SK-N-SH treated with all-trans-retinoic acid at 6 μM for 48 hours (cell line): ENCODE data around the gene ZBTB8B.
"Not testable (repeated sequence)": the region's sequence is repeated elsewhere in the genome, so short reads cannot be mapped to it uniquely, and the experiment has no call there.

Source experiments
- ATAC-seq: fragments of 200-7000 bp; cut with Tn5 transposase; 3 replicates; pipeline ENCODE4 v1.9.1; 2020; ENCODE audit warnings: mild to moderate bottlenecking, moderate library complexity
- ARNTL ChIP-seq: fragments of 450-650 bp; formaldehyde crosslinking; IDR thresholded peaks from 2 replicates; pipeline ENCODE4 v1.5.0; 2020; ENCODE audit warnings: low read depth, mild to moderate bottlenecking, moderate library complexity, borderline replicate concordance
- BACH2 ChIP-seq: fragments of 250-450 bp; sonication (Bioruptor Pico); IDR thresholded peaks from 2 replicates; pipeline ENCODE4 v1.9.0; 2021; ENCODE audit warnings: mild to moderate bottlenecking, borderline replicate concordance
- ESRRG ChIP-seq: fragments of 250-450 bp; sonication (Bioruptor Pico); IDR thresholded peaks from 2 replicates; pipeline ENCODE4 v1.6.1; 2021; ENCODE audit warnings: mild to moderate bottlenecking
- GLIS3 ChIP-seq: fragments of 250-450 bp; sonication (Bioruptor Pico); IDR thresholded peaks from 2 replicates; pipeline ENCODE4 v1.5.0; 2020; ENCODE audit warnings: mild to moderate bottlenecking, moderate library complexity
- ISL1 ChIP-seq: fragments of 250-450 bp; sonication (Bioruptor Pico); IDR thresholded peaks from 2 replicates; pipeline ENCODE4 v2.1.2; 2022; ENCODE audit warnings: mild to moderate bottlenecking, moderate library complexity
- OSR1 ChIP-seq: fragments of 250-450 bp; sonication (Bioruptor Pico); IDR thresholded peaks from 2 replicates; pipeline ENCODE4 v1.8.0; 2022; ENCODE audit warnings: moderate library complexity, mild to moderate bottlenecking, inconsistent platforms
- PPARA ChIP-seq: fragments of 250-450 bp; sonication (Bioruptor Pico); IDR thresholded peaks from 2 replicates; pipeline ENCODE4 v1.5.0; 2020; ENCODE audit warnings: mild to moderate bottlenecking, borderline replicate concordance
- RARB ChIP-seq: fragments of 250-450 bp; sonication (Bioruptor Pico); IDR thresholded peaks from 2 replicates; pipeline ENCODE4 v1.8.0; 2021; ENCODE audit warnings: mild to moderate bottlenecking, moderate library complexity
- SNAI2 ChIP-seq: fragments of 250-450 bp; sonication (Bioruptor Pico); IDR thresholded peaks from 2 replicates; pipeline ENCODE4 v1.5.0; 2020; ENCODE audit warnings: mild to moderate bottlenecking, moderate library complexity
- TOX ChIP-seq: fragments of 250-450 bp; sonication (Bioruptor Pico); IDR thresholded peaks from 2 replicates; pipeline ENCODE4 v1.8.0; 2021; ENCODE audit warnings: mild to moderate bottlenecking, moderate library complexity, borderline replicate concordance
- ZC3H10 ChIP-seq: fragments of 250-450 bp; sonication (Bioruptor Pico); IDR thresholded peaks from 2 replicates; pipeline ENCODE4 v1.5.1; 2021; ENCODE audit warnings: mild to moderate bottlenecking, moderate library complexity
- ZFP30 ChIP-seq: fragments of 450-650 bp; formaldehyde crosslinking; IDR thresholded peaks from 2 replicates; pipeline ENCODE4 v1.5.0; 2022; ENCODE audit warnings: mild to moderate bottlenecking, moderate library complexity
- ZNF565 ChIP-seq: fragments of 450-650 bp; formaldehyde crosslinking; conservative IDR thresholded peaks from 2 replicates; pipeline ENCODE4 v1.5.0; 2020; ENCODE audit warnings: low read depth, mild to moderate bottlenecking, moderate library complexity
- ZNF70 ChIP-seq: fragments of 450-650 bp; formaldehyde crosslinking; IDR thresholded peaks from 2 replicates; pipeline ENCODE4 v1.5.0; 2020; ENCODE audit warnings: mild to moderate bottlenecking, moderate library complexity
- TF ChIP-seq, protein P1 (sequence below): fragments of 250-450 bp; sonication (Bioruptor Pico); IDR thresholded peaks from 2 replicates; pipeline ENCODE4 v1.5.1; 2021; ENCODE audit warnings: mild to moderate bottlenecking, moderate library complexity
- TF ChIP-seq, protein P2 (sequence below): fragments of 250-450 bp; sonication (Bioruptor Pico); IDR thresholded peaks from 2 replicates; pipeline ENCODE4 v1.8.0; 2021; ENCODE audit warnings: low read depth, mild to moderate bottlenecking, moderate library complexity, borderline replicate concordance
- TF ChIP-seq, protein P3 (sequence below): fragments of 250-450 bp; sonication (Bioruptor Pico); IDR thresholded peaks from 2 replicates; pipeline ENCODE4 v1.8.0; 2020; ENCODE audit warnings: mild to moderate bottlenecking, moderate library complexity, borderline replicate concordance
- TF ChIP-seq, protein P4 (sequence below): fragments of 250-450 bp; sonication (Bioruptor Pico); IDR thresholded peaks from 2 replicates; pipeline ENCODE4 v1.5.0; 2020; ENCODE audit warnings: mild to moderate bottlenecking, moderate library complexity
- TF ChIP-seq, protein P5 (sequence below): fragments of 250-450 bp; sonication (Bioruptor Pico); IDR thresholded peaks from 2 replicates; pipeline ENCODE4 v1.5.1; 2020; ENCODE audit warnings: low read depth, mild to moderate bottlenecking, moderate library complexity

ZBTB8B gene

DNA sequence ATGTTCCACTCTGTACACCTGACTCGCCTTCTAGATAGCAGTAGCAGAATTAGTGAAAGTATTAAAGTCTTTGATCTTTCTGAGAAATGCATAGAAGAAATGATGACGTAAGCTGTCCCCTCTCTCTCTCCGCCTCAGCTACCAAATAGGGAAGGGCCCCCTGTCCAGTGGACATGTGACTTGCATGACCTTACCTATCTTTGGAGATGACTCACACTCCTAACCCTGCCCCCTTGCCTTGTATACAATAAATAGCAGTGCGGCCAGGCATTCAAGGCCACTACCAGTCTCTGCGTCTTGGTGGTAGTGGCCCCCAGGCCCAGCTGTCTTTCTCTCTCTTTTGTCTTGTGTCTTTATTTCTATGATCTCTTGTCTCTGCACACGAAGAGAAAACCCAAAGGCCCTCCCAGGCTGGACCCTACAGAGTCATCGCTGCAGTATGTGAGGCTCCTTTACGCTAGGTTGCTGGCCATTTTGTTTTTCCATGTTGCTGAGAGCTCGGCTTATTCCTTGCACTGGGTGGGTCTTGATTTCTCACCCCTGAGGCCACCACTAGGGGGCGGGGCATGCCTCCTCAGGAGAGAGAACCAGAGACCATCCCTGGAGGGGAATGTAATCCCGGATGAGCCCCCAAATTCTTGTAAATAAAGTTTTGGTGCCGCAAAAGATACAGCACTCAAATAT lies 16.0 kb upstream of the ZBTB8B start (continued):
- TF ChIP-seq BACH2 (CRISPR knock-in tag) (no peak), ZC3H10 (CRISPR knock-in tag) (no peak), ZNF70 (CRISPR knock-in tag) (no peak), PPARA (CRISPR knock-in tag) (no peak), OSR1 (CRISPR knock-in tag) (no peak)

DNA sequence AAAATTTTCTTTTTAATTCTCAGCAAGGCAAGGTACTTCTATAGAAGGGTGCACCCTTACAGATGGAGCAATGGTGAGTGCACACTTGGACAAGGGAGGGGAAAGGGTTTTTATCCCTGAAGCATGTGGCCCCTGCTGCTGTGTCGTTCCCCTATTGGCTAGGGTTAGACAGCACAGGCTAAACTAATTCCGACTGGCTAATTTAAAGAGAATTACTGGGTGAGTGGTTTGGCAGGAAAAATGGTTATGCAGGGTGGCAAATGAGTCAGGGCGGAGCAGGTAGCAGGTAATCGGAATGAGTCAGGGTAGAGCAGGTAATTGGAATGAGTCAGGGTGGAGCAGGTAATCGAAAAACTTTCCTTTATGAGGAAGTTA lies 15.4 kb upstream of the ZBTB8B start:
- not testable (repeated sequence) for ATAC-seq

DNA sequence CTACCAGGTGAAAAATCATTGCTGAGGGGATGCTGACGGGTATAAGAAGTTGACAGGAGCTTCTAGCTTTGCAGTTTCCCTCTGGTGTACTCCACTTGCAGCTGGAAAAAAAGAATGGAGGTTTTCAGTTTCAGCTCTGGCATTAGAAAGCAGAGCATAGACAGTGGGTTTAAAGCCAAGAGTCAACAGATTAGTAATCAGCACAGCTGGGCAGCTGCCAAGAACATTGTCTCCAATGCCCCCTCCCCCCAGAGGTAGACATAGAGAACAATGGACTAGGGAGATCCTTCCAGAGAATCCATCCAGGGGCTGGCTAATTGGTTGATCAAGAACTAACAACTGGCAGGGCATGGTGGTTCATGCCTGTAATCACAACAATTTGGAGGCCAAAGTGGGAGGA lies 10.1 kb upstream of the ZBTB8B start:
- no peak for ATAC-seq
- TF ChIP-seq, protein P1, sequence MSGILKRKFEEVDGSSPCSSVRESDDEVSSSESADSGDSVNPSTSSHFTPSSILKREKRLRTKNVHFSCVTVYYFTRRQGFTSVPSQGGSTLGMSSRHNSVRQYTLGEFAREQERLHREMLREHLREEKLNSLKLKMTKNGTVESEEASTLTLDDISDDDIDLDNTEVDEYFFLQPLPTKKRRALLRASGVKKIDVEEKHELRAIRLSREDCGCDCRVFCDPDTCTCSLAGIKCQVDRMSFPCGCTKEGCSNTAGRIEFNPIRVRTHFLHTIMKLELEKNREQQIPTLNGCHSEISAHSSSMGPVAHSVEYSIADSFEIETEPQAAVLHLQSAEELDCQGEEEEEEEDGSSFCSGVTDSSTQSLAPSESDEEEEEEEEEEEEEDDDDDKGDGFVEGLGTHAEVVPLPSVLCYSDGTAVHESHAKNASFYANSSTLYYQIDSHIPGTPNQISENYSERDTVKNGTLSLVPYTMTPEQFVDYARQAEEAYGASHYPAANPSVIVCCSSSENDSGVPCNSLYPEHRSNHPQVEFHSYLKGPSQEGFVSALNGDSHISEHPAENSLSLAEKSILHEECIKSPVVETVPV (CRISPR knock-in tag) = no peak
- TF ChIP-seq RARB (CRISPR knock-in tag) = no peak
- no peak for TF ChIP-seq ZFP30
- TF ChIP-seq GLIS3 (CRISPR knock-in tag) = no peak
- TF ChIP-seq ARNTL (CRISPR knock-in tag) = no peak

DNA sequence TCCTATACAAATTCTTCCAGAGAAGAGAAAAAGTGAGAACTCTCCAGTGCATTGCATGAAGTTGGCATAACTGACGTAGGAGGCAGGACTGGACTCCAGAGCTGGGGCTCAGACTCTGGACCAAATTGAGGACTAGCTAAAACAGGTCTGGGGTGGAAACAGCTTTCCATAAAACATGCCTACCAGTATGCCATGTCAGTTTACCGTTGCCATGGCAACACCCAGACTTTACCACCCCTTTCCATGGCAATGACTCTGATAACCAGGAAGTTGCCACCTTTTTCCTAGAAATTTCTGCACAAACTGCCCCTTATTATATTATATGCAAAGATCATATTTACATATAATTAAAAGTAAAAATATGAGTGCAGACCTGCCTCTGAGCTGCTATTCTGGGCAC lies 8.9 kb upstream of the ZBTB8B start:
- TF ChIP-seq, protein P2, sequence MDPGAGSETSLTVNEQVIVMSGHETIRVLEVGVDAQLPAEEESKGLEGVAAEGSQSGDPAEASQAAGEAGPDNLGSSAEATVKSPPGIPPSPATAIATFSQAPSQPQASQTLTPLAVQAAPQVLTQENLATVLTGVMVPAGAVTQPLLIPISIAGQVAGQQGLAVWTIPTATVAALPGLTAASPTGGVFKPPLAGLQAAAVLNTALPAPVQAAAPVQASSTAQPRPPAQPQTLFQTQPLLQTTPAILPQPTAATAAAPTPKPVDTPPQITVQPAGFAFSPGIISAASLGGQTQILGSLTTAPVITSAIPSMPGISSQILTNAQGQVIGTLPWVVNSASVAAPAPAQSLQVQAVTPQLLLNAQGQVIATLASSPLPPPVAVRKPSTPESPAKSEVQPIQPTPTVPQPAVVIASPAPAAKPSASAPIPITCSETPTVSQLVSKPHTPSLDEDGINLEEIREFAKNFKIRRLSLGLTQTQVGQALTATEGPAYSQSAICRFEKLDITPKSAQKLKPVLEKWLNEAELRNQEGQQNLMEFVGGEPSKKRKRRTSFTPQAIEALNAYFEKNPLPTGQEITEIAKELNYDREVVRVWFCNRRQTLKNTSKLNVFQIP (CRISPR knock-in tag) = no peak
- TF ChIP-seq ZC3H10 (CRISPR knock-in tag) (no peak), TOX (CRISPR knock-in tag) (no peak), ESRRG (CRISPR knock-in tag) (no peak), PPARA (CRISPR knock-in tag) (no peak), OSR1 (CRISPR knock-in tag) (no peak), ZNF565 (CRISPR knock-in tag) (no peak), GLIS3 (CRISPR knock-in tag) (no peak), BACH2 (CRISPR knock-in tag) (no peak), RARB (CRISPR knock-in tag) (no peak), ARNTL (CRISPR knock-in tag) (no peak), SNAI2 (CRISPR knock-in tag) (no peak), ISL1 (no peak), ZFP30 (no peak)
- TF ChIP-seq, protein P3, sequence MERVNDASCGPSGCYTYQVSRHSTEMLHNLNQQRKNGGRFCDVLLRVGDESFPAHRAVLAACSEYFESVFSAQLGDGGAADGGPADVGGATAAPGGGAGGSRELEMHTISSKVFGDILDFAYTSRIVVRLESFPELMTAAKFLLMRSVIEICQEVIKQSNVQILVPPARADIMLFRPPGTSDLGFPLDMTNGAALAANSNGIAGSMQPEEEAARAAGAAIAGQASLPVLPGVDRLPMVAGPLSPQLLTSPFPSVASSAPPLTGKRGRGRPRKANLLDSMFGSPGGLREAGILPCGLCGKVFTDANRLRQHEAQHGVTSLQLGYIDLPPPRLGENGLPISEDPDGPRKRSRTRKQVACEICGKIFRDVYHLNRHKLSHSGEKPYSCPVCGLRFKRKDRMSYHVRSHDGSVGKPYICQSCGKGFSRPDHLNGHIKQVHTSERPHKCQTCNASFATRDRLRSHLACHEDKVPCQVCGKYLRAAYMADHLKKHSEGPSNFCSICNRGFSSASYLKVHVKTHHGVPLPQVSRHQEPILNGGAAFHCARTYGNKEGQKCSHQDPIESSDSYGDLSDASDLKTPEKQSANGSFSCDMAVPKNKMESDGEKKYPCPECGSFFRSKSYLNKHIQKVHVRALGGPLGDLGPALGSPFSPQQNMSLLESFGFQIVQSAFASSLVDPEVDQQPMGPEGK (CRISPR knock-in tag) = no peak
- TF ChIP-seq, protein P4, sequence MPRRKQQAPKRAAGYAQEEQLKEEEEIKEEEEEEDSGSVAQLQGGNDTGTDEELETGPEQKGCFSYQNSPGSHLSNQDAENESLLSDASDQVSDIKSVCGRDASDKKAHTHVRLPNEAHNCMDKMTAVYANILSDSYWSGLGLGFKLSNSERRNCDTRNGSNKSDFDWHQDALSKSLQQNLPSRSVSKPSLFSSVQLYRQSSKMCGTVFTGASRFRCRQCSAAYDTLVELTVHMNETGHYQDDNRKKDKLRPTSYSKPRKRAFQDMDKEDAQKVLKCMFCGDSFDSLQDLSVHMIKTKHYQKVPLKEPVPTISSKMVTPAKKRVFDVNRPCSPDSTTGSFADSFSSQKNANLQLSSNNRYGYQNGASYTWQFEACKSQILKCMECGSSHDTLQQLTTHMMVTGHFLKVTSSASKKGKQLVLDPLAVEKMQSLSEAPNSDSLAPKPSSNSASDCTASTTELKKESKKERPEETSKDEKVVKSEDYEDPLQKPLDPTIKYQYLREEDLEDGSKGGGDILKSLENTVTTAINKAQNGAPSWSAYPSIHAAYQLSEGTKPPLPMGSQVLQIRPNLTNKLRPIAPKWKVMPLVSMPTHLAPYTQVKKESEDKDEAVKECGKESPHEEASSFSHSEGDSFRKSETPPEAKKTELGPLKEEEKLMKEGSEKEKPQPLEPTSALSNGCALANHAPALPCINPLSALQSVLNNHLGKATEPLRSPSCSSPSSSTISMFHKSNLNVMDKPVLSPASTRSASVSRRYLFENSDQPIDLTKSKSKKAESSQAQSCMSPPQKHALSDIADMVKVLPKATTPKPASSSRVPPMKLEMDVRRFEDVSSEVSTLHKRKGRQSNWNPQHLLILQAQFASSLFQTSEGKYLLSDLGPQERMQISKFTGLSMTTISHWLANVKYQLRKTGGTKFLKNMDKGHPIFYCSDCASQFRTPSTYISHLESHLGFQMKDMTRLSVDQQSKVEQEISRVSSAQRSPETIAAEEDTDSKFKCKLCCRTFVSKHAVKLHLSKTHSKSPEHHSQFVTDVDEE = no peak
- TF ChIP-seq, protein P5, sequence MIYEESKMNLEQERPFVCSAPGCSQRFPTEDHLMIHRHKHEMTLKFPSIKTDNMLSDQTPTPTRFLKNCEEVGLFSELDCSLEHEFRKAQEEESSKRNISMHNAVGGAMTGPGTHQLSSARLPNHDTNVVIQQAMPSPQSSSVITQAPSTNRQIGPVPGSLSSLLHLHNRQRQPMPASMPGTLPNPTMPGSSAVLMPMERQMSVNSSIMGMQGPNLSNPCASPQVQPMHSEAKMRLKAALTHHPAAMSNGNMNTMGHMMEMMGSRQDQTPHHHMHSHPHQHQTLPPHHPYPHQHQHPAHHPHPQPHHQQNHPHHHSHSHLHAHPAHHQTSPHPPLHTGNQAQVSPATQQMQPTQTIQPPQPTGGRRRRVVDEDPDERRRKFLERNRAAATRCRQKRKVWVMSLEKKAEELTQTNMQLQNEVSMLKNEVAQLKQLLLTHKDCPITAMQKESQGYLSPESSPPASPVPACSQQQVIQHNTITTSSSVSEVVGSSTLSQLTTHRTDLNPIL (CRISPR knock-in tag) = no peak
- no peak for ATAC-seq

DNA sequence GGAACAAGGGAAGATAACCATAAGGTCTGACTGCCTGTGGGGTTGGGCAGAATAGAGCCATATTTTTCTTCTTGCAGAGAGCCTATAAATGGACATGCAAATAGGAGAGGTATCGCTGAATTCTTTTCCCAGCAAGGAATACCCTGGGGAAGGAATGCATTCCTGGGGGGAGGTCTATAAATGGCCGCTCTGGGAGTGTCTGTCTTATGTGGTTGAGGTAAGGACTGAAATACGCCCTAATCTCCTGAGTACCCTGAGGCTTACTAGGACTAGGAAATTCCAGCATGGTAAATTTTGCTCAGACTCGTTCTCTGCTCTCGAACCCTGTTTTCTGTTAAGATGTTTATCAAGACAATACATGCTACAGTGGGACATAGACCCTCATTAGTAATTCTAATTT lies 6.1 kb upstream of the ZBTB8B start:
- not testable (repeated sequence) for ATAC-seq

DNA sequence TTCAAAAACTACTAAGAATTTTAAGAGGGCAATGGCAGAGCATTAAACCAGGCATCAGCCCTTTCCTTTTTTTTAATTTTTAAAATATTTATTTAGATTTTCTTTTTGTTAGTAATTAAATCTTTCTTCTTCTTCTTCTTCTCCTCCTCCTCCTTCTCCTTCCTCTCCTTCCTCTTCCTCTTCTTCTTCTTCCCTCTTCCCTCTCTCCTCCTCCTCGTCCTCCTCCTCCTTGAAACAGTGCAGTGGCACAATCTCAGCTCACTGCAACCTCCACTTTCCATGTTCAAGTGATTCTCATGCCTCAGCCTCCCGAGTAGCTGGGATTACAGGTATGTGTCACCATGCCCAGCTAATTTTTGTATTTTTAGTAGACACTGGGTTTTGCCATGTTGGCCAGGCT lies 1.9 kb upstream of the ZBTB8B start:
- ATAC-seq = not testable (repeated sequence)
